ENCODE results near the gene HHIP. TPM values are rescaled to one million over a fixed set of nuclear protein-coding genes. Genes with fewer than 3 reads are reported as not detected.
A peak's percentile ranks its signal among the peaks of the same experiment; 100 is the strongest.

The HHIP gene
- total RNA-seq, 2 experiments from 2014 or later: not detected

DNA sequence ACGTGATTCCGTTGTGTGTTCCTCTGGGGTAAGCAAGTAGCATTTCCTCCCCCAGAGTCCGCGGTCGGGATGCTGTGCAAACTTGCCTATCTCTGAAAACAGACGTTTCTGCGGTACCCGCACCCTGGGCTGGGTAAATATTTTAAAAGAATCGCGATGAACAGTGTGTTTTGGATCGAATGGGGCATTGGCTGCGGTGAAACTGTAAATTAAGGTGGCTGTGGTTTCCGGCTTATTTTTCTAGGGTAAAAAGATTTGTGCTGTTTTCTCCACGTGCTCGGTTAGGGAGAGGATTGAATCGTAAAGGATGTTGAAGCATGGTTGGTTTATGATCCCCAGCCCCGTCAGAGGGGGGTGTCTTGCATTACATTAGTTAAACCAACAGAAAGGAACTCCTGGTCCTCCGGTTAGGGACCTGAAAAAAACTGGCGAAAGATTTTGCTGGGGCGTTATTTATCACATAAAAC, 1.2 kb downstream of the HHIP start:
- DNase-seq (no peak), ATAC-seq (ENCODE audit: low read depth) (peak; percentile 51)
- Mint-ChIP-seq H3K27ac (no peak overlapping the region), H3K27me3 (peaks cover 61% of the 10 kb centered on the region), H3K4me3 (peak overlapping the region; percentile 85), H3K36me3 (no peaks in the 10 kb centered on the region), H3K9me3 (no peaks in the 10 kb centered on the region), H3K4me1 (peaks cover 18% of the 10 kb centered on the region)
- POLR2A ChIA-PET: no interaction called here

DNA sequence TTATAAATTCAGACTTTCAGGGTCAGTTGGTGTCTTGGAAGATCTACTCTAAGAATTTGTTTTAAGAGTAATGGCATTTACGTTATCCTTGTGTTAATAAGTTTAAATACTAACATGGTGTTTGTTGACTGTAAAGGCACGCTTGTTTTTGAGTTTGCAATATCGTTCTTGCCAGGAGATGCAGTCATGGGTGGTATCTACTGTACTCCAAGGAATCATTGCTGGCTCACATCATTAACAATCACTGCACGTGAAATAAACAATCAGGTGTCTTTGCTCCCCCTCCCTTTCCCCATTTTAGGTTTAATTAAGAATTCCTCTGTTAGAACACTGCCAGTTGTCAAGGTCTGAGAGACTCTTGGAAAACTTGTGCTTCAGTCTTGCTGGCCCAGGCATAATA, 1.6 kb downstream of the HHIP start:
- no peak for ATAC-seq (ENCODE audit: low read depth)
- no peaks in the 10 kb centered on the region for H3K36me3 Mint-ChIP-seq
- no peak overlapping the region for H3K27ac Mint-ChIP-seq
- DNase-seq: no peak
- peaks cover 18% of the 10 kb centered on the region for H3K4me1 Mint-ChIP-seq
- H3K27me3 Mint-ChIP-seq: peaks cover 61% of the 10 kb centered on the region
- POLR2A ChIA-PET: no interaction called here
- peak overlapping the region; percentile 85 for H3K4me3 Mint-ChIP-seq
- H3K9me3 Mint-ChIP-seq: no peaks in the 10 kb centered on the region

DNA sequence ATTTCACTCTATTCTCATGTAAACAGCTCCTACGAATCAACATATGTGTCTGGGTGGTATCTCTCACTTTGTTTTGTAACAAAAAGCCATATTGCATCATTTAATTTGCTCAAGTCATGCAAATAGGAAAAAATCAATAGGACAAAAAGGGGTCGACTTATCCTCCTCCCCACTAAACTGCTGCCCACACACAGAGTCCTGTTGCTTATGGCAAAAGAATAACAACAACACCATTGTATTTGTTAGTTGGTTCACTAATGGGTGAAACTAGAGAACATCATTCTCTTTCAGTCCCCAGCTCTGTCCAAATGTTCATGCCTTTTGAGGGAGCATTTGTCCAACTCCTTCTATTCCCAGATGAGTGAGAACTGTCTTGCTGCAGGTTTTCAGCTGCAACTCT, 2.1 kb downstream of the HHIP start:
- H3K4me1 Mint-ChIP-seq: peaks cover 18% of the 10 kb centered on the region
- DNase-seq (no peak), ATAC-seq (ENCODE audit: low read depth) (no peak)
- H3K27me3 Mint-ChIP-seq: peaks cover 61% of the 10 kb centered on the region
- H3K4me3 Mint-ChIP-seq: no peak overlapping the region
- H3K9me3 Mint-ChIP-seq: no peaks in the 10 kb centered on the region
- POLR2A ChIA-PET: no interaction called here
- no peaks in the 10 kb centered on the region for H3K36me3 Mint-ChIP-seq
- no peak overlapping the region for H3K27ac Mint-ChIP-seq

DNA sequence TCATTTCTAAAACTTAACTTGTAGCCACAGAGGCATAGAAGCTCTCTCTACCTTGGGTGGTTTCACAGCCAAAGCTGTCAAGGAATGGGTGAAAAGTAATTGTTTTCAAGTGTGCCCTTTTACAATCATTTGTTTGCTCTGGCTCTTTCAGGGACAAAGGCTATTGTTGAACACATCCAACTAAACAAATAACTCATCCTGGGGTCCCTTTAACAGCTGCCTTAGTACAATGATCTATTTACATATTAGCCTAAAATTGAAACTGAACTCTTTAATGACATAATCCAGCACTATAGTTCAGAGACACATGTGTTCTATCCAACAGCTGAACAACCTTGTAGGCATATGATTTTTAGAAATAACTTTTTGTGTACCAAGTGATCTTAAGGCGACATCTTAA, 3.7 kb downstream of the HHIP start:
- ATAC-seq (ENCODE audit: low read depth) (no peak), DNase-seq (no peak)
- Mint-ChIP-seq H3K4me3 (no peak overlapping the region), H3K27ac (no peak overlapping the region), H3K27me3 (peaks cover 54% of the 10 kb centered on the region), H3K9me3 (no peaks in the 10 kb centered on the region), H3K4me1 (peaks cover 18% of the 10 kb centered on the region), H3K36me3 (no peaks in the 10 kb centered on the region)
- POLR2A ChIA-PET: no interaction called here

DNA sequence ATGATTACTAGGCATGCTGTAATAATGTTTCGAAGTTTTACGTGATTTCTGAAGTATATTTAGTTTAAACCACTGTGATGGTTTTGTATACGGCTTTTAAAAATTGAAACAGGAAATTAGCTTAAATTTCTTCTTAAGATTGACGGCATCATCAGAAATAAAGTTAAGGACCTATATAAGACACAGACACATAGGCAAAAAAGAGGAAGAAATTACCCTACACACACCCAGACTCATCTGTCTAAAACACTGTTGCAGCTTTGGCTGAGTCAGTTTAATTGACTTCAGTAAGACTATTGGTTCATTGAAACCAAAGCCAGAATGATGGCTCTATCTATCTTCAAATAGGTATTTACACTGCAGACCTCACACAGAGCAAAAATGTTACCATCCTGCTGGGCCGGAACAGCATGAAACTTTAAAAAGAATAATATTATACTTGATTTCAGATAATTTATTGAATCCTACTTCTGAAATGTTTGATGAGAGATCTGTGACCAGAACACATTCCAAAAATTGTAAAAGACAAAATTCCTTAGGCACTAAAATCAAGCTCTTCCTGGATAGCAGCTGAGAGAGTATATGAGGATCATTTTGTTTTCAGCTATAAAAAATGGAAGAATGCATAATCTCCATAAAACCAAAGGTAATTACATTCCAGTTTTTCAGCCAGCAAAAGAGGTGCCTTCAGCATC, 4.5 kb downstream of the HHIP start:
- no peaks in the 10 kb centered on the region for H3K9me3 Mint-ChIP-seq
- peaks cover 18% of the 10 kb centered on the region for H3K4me1 Mint-ChIP-seq
- no peak for DNase-seq
- POLR2A ChIA-PET: no interaction called here
- H3K27me3 Mint-ChIP-seq: peaks cover 54% of the 10 kb centered on the region
- no peak overlapping the region for H3K4me3 Mint-ChIP-seq
- H3K36me3 Mint-ChIP-seq: no peaks in the 10 kb centered on the region
- no peak for ATAC-seq (ENCODE audit: low read depth)
- H3K27ac Mint-ChIP-seq: no peak overlapping the region

DNA sequence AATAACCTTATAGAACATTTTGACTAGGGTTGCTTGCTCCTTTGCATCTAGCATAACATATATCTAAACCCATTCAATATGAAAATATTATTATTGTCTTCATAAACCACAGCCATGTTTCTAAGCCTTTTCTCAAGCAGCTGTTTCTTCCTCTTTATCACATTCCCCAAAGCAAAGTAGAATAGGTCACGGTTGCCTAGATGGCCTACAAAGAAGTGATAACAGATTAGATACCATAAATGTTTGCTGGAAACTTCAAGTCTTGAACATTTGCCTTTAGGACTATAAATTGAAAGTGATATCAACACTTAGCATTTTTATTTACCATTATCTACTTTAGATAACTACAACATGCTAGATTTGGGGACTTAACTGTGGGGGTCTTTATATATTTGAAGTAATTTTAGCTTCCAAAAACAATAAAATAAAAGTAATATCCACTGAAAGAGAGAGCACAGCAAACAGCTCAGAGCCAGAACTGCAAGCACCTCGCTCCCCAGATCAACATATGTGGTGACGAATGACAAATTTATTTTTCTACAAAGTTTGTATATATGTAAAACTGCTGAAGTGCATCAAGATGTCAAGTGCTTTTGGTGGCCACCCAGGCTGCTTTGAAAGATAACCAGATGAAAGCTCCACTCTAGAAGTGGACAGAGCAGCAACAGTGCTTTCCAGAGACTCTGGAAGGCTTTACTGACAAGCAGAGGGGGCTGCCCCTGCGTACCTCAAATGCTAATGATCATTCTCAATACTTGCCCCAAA, 8.0 kb downstream of the HHIP start:
- no peak overlapping the region for H3K27ac Mint-ChIP-seq
- DNase-seq: no peak

DNA sequence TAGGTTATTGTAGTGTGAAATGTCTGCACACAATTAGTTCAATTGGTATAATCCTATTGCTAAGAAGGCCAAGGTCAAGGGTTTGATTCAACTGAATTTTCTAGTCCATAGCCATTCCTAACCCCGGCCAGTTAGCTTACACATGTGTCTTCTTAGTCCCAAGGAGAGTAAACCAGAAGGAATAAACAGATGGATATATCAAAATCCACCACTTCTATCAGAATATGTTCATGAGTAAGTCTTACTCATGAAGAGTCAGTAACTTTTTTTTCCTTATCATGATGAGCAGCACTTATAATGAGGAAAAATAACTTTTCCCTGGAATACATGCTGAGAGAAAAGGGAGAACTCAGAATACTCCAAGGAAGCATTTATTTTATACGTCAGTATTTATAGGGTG, 9.5 kb downstream of the HHIP start:
- Mint-ChIP-seq H3K27me3 (peaks cover 39% of the 10 kb centered on the region), H3K36me3 (no peaks in the 10 kb centered on the region), H3K4me3 (no peak overlapping the region), H3K9me3 (no peaks in the 10 kb centered on the region), H3K27ac (no peak overlapping the region), H3K4me1 (no peaks in the 10 kb centered on the region)
- ATAC-seq (ENCODE audit: low read depth) (no peak), DNase-seq (no peak)
- POLR2A ChIA-PET: no interaction called here

More for the DNA sequence above, 8.0 kb downstream of the HHIP start:
- POLR2A ChIA-PET: no interaction called here
- no peaks in the 10 kb centered on the region for H3K4me1 Mint-ChIP-seq
- H3K27me3 Mint-ChIP-seq: peaks cover 37% of the 10 kb centered on the region
- no peaks in the 10 kb centered on the region for H3K9me3 Mint-ChIP-seq
- no peak overlapping the region for H3K4me3 Mint-ChIP-seq
- no peaks in the 10 kb centered on the region for H3K36me3 Mint-ChIP-seq
- ATAC-seq (ENCODE audit: low read depth): no peak

DNA sequence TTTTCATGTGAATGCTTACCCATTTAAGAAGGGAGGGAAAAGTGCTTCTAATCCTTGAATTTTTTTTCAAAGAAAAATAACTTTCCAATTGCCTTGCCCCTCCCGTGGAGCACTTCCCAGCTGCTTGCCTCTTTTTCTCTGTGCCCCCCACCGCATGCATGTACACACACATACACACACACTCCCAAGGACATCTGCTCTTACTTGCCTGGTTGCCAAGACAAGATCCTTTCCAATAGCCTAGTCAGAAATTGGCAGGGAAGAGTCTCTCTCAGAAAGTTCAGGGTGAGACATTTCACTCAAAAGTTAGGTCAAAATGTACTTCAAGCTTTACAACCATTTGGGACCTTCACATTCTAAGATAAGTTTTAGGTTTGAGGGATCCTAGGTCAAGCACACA, 10.9 kb downstream of the HHIP start:
- H3K36me3 Mint-ChIP-seq: no peaks in the 10 kb centered on the region
- POLR2A ChIA-PET: no interaction called here
- H3K4me1 Mint-ChIP-seq: no peaks in the 10 kb centered on the region
- no peak for ATAC-seq (ENCODE audit: low read depth)
- H3K4me3 Mint-ChIP-seq: no peak overlapping the region
- no peak for DNase-seq
- H3K27ac Mint-ChIP-seq: no peak overlapping the region
- peaks cover 32% of the 10 kb centered on the region for H3K27me3 Mint-ChIP-seq
- no peaks in the 10 kb centered on the region for H3K9me3 Mint-ChIP-seq

DNA sequence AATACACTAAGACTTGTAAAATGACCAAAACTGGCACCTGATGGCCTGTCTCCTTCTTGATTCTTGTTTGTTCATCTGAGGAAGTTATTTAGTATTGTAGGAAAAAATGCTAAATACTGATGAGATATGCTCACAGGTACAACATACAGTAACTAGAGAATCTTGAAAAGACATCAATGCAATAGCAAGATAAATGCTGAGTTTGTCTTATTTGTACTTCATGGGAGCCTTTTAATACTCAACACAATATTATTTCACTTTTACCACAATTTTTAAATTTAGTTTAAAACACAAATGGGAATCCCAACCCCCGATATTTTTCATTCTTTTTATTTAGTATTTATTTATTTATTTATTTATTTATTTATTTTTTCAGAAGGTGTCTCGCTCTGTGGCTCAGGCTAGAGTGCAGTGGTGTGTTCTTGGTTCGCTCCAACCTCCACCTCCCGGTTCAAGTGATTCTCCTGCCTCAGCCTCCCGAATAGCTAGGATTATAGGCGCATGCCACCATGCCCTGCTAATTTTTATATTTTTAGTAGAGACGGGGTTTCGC, 12.1 kb downstream of the HHIP start:
- DNase-seq: no peak
- Mint-ChIP-seq H3K27me3 (peaks cover 32% of the 10 kb centered on the region), H3K36me3 (no peaks in the 10 kb centered on the region), H3K9me3 (no peaks in the 10 kb centered on the region), H3K4me1 (no peaks in the 10 kb centered on the region), H3K27ac (no peak overlapping the region), H3K4me3 (no peak overlapping the region)
- POLR2A ChIA-PET: no interaction called here
- ATAC-seq (ENCODE audit: low read depth): no peak

DNA sequence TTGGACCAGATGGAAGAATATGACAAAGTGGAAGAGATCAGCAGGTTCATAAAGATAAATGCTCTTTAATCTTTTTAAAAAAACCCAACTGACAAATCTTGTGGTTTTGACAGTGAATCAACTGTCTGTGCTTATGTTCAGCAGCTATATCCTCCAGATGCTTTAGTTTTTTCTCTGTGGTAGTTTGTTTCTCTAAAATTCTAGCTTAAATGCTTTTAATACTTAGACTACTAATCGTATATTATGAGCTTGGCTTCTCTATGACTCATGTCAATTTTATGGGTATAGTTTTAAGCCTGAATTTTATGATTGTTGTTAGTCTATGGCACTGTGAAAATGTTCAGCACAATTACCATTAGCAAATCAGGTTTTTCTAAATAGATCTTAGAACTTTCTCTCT, 12.9 kb downstream of the HHIP start:
- Mint-ChIP-seq H3K27ac (no peak overlapping the region), H3K36me3 (no peaks in the 10 kb centered on the region), H3K4me3 (no peak overlapping the region), H3K4me1 (no peaks in the 10 kb centered on the region), H3K9me3 (no peaks in the 10 kb centered on the region), H3K27me3 (peaks cover 32% of the 10 kb centered on the region)
- DNase-seq: no peak
- no peak for ATAC-seq (ENCODE audit: low read depth)
- POLR2A ChIA-PET: no interaction called here

DNA sequence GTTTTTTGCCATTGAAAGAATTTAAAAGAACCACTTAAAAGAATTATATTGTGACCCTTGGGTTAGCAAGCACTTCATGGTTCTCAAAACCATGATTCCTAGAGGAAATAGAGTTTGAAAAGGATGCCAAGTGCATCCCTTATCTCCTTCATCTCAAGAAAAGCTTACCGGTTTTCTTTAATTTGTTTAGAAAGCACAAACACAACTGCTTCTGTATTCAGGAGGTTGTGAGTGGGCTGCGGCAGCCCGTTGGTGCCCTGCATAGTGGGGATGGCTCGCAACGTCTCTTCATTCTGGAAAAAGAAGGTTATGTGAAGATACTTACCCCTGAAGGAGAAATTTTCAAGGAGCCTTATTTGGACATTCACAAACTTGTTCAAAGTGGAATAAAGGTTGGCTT, 13.5 kb downstream of the HHIP start:
- H3K9me3 Mint-ChIP-seq: no peaks in the 10 kb centered on the region
- H3K36me3 Mint-ChIP-seq: no peaks in the 10 kb centered on the region
- H3K4me3 Mint-ChIP-seq: no peak overlapping the region
- H3K4me1 Mint-ChIP-seq: no peaks in the 10 kb centered on the region
- H3K27ac Mint-ChIP-seq: no peak overlapping the region
- peaks cover 30% of the 10 kb centered on the region for H3K27me3 Mint-ChIP-seq
- DNase-seq (no peak), ATAC-seq (ENCODE audit: low read depth) (no peak)
- POLR2A ChIA-PET: no interaction called here

DNA sequence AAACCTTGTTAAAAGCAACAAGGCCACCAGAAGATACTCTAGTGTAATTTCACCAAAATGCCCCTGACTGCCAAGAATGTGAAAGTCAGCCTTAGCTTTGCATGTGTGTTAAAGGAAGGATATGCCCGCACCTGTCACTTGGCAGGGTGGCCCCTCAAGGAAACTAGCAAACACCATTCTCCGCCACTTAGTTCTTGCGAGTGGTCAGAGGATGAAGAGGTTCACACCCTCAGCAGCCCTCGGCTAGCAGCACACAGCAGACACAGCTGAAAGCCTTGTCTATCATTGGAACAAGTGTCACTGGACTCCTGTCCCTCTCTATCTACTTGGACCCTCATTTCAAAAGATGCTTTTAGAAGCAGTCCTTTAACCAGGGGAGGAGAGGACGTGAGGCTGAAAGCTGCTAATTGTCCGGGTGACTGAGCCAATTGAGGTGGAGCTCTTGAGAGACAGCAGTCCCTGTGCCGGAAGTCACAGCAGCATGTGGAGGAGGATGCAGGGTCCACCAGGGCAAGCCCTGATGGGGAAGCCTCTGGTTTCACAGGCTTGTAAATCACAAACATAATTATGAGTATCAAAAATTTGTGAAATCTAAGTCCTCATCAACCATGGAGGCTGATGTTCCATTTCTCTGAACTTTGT, 18.0 kb downstream of the HHIP start:
- ATAC-seq (ENCODE audit: low read depth): no peak
- POLR2A ChIA-PET: no interaction called here
- H3K27me3 Mint-ChIP-seq: peaks cover 12% of the 10 kb centered on the region
- H3K36me3 Mint-ChIP-seq: no peaks in the 10 kb centered on the region
- H3K9me3 Mint-ChIP-seq: no peaks in the 10 kb centered on the region
- H3K4me3 Mint-ChIP-seq: no peak overlapping the region
- no peaks in the 10 kb centered on the region for H3K4me1 Mint-ChIP-seq
- H3K27ac Mint-ChIP-seq: no peak overlapping the region
- no peak for DNase-seq

DNA sequence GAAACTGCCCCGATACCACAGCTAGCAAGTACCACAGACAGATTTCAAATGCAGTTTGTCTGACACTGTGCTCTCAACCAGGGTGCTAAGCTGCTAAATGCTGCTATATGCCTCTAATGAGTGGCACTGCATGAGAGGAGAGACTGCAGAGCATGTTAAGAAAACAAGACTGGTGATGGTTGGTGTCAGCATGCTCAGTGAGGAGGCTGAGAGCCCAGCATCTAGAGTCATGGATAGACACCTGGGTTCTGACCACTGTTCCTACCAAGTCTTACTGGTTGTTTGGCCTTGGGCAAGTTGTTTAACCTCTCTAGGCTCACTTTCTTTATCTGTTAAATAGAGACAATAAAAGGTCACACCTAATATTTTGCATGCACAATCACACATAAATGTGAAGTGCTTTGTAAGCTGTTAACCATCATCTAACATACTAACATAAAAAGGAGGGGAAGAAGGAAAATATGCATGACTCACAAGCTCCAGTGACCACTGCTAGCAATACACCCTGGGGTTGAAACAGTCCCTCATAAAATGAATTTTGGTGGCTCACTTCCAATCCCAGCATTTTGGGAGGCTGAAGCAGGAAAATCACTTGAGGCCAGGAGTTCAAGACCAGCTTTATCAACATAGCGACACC, 20.7 kb downstream of the HHIP start:
- H3K27ac Mint-ChIP-seq: no peak overlapping the region
- no peak overlapping the region for H3K4me3 Mint-ChIP-seq
- DNase-seq (no peak), ATAC-seq (ENCODE audit: low read depth) (no peak)
- H3K36me3 Mint-ChIP-seq: no peaks in the 10 kb centered on the region
- no peaks in the 10 kb centered on the region for H3K9me3 Mint-ChIP-seq
- H3K4me1 Mint-ChIP-seq: no peaks in the 10 kb centered on the region
- H3K27me3 Mint-ChIP-seq: peaks cover 2% of the 10 kb centered on the region
- POLR2A ChIA-PET: no interaction called here

Measured in activated naive CD8-positive, alpha-beta T cell treated with anti-CD3 and anti-CD28 coated beads, Interleukin-2, amount 10 ng/mL, durations not matched to agents 7 days and 5 days (primary cell).